ENCODE results near the gene MED16. TPM values are rescaled to one million over a fixed set of nuclear protein-coding genes. Genes with fewer than 3 reads are reported as not detected.

MED16 gene
- total RNA-seq, 3 donors from 2014 or later = 14.9 to 33.1 (median 32.8) TPM

DNA sequence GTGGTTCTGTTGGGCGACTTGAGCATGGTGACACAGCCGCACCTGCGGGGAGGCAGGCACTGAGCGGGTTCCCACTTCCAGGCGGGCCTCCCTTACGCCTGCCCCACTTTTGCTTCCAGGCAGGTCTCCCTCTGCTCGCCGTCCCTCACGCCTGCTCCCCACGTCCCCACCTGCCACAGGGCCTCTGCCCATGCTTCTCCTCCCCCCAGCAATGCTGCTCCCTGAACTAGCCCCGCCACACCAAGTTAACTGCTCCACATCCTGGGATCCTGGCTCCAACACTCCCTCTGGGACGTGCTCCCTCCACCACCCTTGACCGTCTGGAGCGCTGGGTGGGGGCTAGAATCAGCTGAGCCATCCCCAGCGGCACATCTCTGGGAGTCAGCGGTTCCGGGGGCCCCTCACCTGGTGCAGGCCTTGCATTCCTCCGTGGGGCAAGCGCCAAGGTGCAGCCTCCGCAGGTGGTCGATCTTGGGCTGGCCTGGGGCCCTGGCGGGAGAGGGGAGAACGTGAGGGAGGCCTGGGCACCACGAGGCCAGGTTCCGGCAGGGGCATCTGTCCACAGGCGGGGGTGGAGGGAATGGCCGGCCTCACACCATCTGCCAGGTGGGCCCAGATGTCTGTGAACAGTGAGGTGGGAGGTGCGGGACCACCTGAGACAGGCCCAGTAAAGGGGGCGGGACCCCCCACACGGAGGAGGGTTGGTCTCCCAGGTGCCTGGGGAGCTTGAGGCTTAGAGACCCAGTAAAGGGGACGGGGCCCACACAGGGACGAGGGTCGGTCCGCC is 24.3 kb downstream of the MED16 start:
- no peak for DNase-seq (ENCODE audit: low spot score in 2 of 2)
- Histone ChIP-seq H3K27me3 (no peaks in the 10 kb centered on the region), H3K36me3 (no peaks in the 10 kb centered on the region), H3K4me1 (no peaks in the 10 kb centered on the region), H3K27ac (peak overlapping the region; percentile 87 to 93), H3K9me3 (no peaks in the 10 kb centered on the region), H3K4me3 (no peak overlapping the region)
- intact Hi-C loops (cut with DNase I; ENCODE audit: low total_unique reads) = no loop called here
- no peak for TF ChIP-seq POLR2A (IDR thresholded peaks at IDR 0.05)
- TF ChIP-seq, protein P1, sequence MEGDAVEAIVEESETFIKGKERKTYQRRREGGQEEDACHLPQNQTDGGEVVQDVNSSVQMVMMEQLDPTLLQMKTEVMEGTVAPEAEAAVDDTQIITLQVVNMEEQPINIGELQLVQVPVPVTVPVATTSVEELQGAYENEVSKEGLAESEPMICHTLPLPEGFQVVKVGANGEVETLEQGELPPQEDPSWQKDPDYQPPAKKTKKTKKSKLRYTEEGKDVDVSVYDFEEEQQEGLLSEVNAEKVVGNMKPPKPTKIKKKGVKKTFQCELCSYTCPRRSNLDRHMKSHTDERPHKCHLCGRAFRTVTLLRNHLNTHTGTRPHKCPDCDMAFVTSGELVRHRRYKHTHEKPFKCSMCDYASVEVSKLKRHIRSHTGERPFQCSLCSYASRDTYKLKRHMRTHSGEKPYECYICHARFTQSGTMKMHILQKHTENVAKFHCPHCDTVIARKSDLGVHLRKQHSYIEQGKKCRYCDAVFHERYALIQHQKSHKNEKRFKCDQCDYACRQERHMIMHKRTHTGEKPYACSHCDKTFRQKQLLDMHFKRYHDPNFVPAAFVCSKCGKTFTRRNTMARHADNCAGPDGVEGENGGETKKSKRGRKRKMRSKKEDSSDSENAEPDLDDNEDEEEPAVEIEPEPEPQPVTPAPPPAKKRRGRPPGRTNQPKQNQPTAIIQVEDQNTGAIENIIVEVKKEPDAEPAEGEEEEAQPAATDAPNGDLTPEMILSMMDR (IDR thresholded peaks at IDR 0.05) = no peak
- no peak for TF ChIP-seq POLR2AphosphoS5 (IDR thresholded peaks at IDR 0.05)

DNA sequence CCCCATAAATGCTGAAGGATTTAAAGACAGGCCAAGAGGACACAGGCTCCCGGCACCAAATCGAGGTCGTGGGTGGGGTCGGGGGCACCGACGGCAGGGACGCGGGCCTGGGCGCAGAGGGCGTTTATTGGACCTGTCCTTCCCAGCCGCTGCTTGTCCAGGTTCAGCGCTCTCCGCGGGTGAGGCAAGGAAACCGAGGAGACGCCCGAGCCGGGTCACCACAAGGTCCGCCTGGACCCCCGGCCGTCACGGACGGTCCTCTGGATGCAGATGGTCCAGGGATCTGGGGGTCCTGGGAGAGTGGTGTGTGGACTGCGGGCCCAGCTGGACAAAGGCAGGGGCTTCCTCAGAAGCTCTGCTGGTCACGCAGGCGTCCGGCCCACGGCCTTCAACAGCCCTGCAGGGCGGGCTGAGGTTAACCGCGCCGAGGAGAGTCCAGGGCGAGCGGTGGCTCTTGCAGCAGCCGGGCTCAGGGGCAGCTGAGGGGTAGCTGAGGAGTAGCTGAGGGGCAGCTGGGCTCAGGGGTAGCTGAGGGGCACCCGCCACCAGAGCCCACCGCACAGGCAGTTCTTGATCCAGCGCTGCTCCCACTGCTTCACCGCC is 25.0 kb downstream of the MED16 start:
- no peaks in the 10 kb centered on the region for H3K9me3 ChIP-seq
- no peaks in the 10 kb centered on the region for H3K27me3 ChIP-seq
- TF ChIP-seq, protein P1 (IDR thresholded peaks at IDR 0.05) = no peak
- TF ChIP-seq POLR2AphosphoS5 (IDR thresholded peaks at IDR 0.05) (no peak), POLR2A (IDR thresholded peaks at IDR 0.05) (no peak)
- DNase-seq (ENCODE audit: low spot score in 2 of 2) = no peak
- no peaks in the 10 kb centered on the region for H3K4me1 ChIP-seq
- H3K27ac ChIP-seq = peak overlapping the region; percentile 87 to 93
- H3K4me3 ChIP-seq = no peak overlapping the region
- intact Hi-C loops (cut with DNase I; ENCODE audit: low total_unique reads) = no loop called here
- H3K36me3 ChIP-seq = no peaks in the 10 kb centered on the region

DNA sequence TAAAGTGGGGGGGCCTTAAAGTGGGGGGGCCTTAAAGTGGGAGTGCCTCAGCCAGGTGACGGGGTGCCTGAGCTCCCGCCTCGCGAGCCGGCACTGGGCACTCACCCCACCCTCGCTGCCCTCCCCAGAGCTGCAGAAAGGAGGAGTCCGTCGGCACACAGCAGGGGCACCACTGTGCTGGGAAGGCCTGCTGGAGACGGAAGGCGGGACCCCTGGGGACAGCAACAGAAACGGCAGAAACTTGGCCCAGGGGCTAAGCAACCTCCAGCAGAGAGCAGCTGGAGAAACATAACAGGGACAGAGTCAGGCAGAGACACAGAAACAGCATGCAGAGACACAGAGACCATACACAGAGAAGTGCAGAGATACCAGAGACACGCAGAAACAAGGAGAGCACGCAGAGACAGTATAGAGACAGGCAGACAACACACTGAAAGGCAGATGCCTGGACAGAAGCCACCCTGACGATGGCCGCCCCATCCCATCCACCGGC is 25.6 kb downstream of the MED16 start:
- no peak for DNase-seq (ENCODE audit: low spot score in 2 of 2)
- TF ChIP-seq, protein P1 (IDR thresholded peaks at IDR 0.05) = no peak
- TF ChIP-seq POLR2A (IDR thresholded peaks at IDR 0.05) (no peak), POLR2AphosphoS5 (IDR thresholded peaks at IDR 0.05) (no peak)
- H3K27ac ChIP-seq = no peak overlapping the region
- H3K36me3 ChIP-seq = no peaks in the 10 kb centered on the region
- H3K4me1 ChIP-seq = no peaks in the 10 kb centered on the region
- no peaks in the 10 kb centered on the region for H3K9me3 ChIP-seq
- H3K4me3 ChIP-seq = no peak overlapping the region
- intact Hi-C loops (cut with DNase I; ENCODE audit: low total_unique reads) = no loop called here
- H3K27me3 ChIP-seq = no peaks in the 10 kb centered on the region

DNA sequence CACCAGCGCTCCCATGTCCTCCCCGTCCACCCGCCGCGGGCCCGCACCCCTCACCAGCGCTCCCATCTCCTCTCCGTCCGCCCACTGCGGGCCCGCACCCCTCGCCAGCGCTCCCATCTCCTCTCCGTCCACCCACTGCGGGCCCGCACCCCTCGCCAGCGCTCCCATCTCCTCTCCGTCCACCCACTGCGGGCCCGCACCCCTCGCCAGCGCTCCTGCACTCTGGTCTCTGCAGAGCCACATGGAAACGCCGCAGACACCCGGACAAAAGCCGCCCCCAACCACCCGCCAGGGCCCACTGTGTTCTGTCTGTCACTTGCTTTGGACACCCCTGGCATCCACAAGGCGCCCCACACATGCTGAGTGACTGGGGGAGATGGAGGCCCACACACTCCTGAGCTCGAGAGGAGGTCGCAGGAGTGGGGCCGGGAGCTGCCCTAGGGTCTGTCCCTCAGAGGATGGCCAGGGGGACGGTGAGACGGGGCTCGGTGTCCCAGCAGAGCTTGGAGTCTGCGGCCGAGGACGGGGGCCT is 26.2 kb downstream of the MED16 start:
- Histone ChIP-seq H3K36me3 (no peaks in the 10 kb centered on the region), H3K4me1 (peaks cover 0 to 2% of the 10 kb centered on the region in 2 donors), H3K27me3 (no peaks in the 10 kb centered on the region), H3K9me3 (no peaks in the 10 kb centered on the region), H3K4me3 (no peak overlapping the region), H3K27ac (no peak overlapping the region)
- TF ChIP-seq POLR2AphosphoS5 (IDR thresholded peaks at IDR 0.05) (no peak), POLR2A (IDR thresholded peaks at IDR 0.05) (no peak)
- TF ChIP-seq, protein P1 (IDR thresholded peaks at IDR 0.05) = no peak
- intact Hi-C loops (cut with DNase I; ENCODE audit: low total_unique reads) = no loop called here
- no peak for DNase-seq (ENCODE audit: low spot score in 2 of 2)

DNA sequence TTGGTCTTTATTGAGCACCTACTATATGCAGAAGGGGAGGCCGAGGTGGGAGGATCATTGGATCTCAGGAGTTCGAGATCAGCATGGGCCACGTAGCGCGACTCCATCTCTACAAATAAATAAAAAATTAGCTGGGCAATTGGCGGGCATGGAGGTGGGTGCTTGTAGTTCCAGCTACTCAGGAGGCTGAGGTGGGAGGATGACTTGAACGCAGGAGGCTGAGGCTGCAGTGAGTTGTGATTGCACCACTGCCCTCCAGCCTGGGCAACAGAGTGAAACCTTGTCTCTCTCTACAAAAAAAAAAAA is 29.7 kb downstream of the MED16 start:
- TF ChIP-seq POLR2AphosphoS5 (IDR thresholded peaks at IDR 0.05) = no peak
- TF ChIP-seq POLR2A (IDR thresholded peaks at IDR 0.05) = no peak
- TF ChIP-seq, protein P1 (IDR thresholded peaks at IDR 0.05) = no peak
- peak overlapping the region; percentile 36 to 52 for H3K27ac ChIP-seq
- intact Hi-C loops (cut with DNase I; ENCODE audit: low total_unique reads) = no loop called here
- no peak for DNase-seq (ENCODE audit: low spot score in 2 of 2)
- H3K27me3 ChIP-seq = peaks cover 0 to 3% of the 10 kb centered on the region in 2 donors
- H3K4me1 ChIP-seq = peaks cover 6 to 10% of the 10 kb centered on the region in 2 donors
- H3K9me3 ChIP-seq = no peaks in the 10 kb centered on the region
- no peak overlapping the region for H3K4me3 ChIP-seq
- no peaks in the 10 kb centered on the region for H3K36me3 ChIP-seq
